GM23248 (cell line): ENCODE data around the gene LIMA1.

Source experiments
- EZH2 ChIP-seq: fragments of 200-600 bp; sonication (generic); IDR thresholded peaks from 2 replicates; pipeline ENCODE4 v1.6.1; 2018; ENCODE audit warnings: antibody characterized with exemption, mild to moderate bottlenecking; ENCODE audit not compliant: insufficient read depth, poor library complexity, severe bottlenecking
- EZH2phosphoT487 ChIP-seq: fragments of 200-600 bp; sonication (generic); IDR thresholded peaks from 2 replicates; pipeline ENCODE4 v1.6.1; 2018; ENCODE audit warnings: antibody characterized with exemption, moderate library complexity, mild to moderate bottlenecking, low read depth; ENCODE audit not compliant: insufficient read depth

GRCh38 chr12:50258167-50258551 is 25.2 kb downstream of the LIMA1 start:
- TF ChIP-seq EZH2 (no peak), EZH2phosphoT487 (no peak)
